ENCODE measurements around the gene ST7. TPM values are rescaled to one million over a fixed set of nuclear protein-coding genes. Genes with fewer than 3 reads are reported as not detected.

The ST7 gene
- total and polyA plus RNA-seq, 2 experiments from 2014 or later, result 31.2 to 38.5 TPM

DNA sequence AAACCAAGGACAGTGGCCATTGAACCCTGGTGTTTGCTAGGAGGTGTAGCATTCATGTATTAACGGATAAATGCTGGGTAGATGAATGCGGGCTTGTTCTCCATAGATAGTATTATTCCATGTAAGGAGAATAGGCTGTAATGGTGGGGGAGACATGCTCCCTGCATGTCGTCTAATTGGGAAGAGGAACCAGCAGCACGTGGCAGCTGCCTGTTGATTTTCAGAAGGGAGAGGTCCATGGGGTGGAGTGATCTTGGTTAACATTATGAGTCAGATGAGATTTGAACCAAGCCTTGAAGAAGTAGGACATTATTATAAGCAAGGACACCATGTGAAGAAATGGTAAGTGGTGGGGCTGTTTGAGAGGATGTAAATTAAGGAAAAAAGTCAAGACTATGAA, 257.1 kb downstream of the ST7 start:
- no peaks in the 10 kb centered on the region for H4K20me1 ChIP-seq (ENCODE audit: insufficient read depth, poor library complexity, severe bottlenecking)
- no peak overlapping the region for H3K27ac ChIP-seq
- DNase-seq (ENCODE audit: low spot score), result no peak
- no peaks in the 10 kb centered on the region for H3K27me3 ChIP-seq
- H3K79me2 ChIP-seq, result no peaks in the 10 kb centered on the region
- no peak overlapping the region for H3K4me2 ChIP-seq
- no peaks in the 10 kb centered on the region for H3K9me2 ChIP-seq (replicated peaks; ENCODE audit: insufficient read depth)
- H2AFZ ChIP-seq, result no peak overlapping the region
- no peak for TF ChIP-seq EZH2 (IDR thresholded peaks at IDR 0.05; ENCODE audit: borderline replicate concordance)
- TF ChIP-seq, protein P1, sequence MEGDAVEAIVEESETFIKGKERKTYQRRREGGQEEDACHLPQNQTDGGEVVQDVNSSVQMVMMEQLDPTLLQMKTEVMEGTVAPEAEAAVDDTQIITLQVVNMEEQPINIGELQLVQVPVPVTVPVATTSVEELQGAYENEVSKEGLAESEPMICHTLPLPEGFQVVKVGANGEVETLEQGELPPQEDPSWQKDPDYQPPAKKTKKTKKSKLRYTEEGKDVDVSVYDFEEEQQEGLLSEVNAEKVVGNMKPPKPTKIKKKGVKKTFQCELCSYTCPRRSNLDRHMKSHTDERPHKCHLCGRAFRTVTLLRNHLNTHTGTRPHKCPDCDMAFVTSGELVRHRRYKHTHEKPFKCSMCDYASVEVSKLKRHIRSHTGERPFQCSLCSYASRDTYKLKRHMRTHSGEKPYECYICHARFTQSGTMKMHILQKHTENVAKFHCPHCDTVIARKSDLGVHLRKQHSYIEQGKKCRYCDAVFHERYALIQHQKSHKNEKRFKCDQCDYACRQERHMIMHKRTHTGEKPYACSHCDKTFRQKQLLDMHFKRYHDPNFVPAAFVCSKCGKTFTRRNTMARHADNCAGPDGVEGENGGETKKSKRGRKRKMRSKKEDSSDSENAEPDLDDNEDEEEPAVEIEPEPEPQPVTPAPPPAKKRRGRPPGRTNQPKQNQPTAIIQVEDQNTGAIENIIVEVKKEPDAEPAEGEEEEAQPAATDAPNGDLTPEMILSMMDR (IDR thresholded peaks at IDR 0.05; ENCODE audit: poor library complexity), result no peak
- TF ChIP-seq EZH2phosphoT487 (IDR thresholded peaks at IDR 0.05; ENCODE audit: low read depth, severe bottlenecking, unreplicated experiment), result no peak
- H3K36me3 ChIP-seq (replicated peaks; ENCODE audit: insufficient read depth, low read depth), result no peaks in the 10 kb centered on the region
- 97% methylated on average over 4 of the region's 4 CpGs for WGBS (ENCODE audit: low lambda C conversion rate, missing lambda C conversion rate)
- H3K4me1 ChIP-seq (ENCODE audit: insufficient read depth), result no peaks in the 10 kb centered on the region
- no peak overlapping the region for H3K4me3 ChIP-seq
- no peaks in the 10 kb centered on the region for H3K9me3 ChIP-seq (ENCODE audit: low read depth)

DNA sequence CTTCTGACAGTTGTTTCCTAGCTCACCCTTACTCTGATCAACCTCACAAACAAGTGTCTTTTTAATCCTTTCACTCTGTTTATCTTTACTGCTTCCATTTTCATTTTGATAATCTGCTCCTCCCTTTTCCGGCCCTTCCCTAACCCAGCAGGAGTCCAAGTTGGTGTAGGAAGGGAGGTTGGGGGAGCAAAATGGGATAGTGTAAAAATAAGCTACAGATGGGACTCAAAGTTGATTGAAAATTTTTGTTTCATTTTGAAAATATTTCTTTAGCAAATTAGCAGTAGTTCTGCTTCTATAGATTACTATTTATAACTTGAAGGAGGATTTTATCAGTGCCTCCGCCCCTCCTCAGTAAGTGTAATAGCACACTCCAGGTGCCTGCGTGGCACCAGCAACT, 257.6 kb downstream of the ST7 start:
- H3K4me3 ChIP-seq, result no peak overlapping the region
- no peaks in the 10 kb centered on the region for H3K27me3 ChIP-seq
- DNase-seq (ENCODE audit: low spot score), result no peak
- no peaks in the 10 kb centered on the region for H3K36me3 ChIP-seq (replicated peaks; ENCODE audit: insufficient read depth, low read depth)
- H3K4me2 ChIP-seq, result no peak overlapping the region
- no peaks in the 10 kb centered on the region for H3K79me2 ChIP-seq
- no peaks in the 10 kb centered on the region for H3K9me2 ChIP-seq (replicated peaks; ENCODE audit: insufficient read depth)
- TF ChIP-seq EZH2 (IDR thresholded peaks at IDR 0.05; ENCODE audit: borderline replicate concordance) (no peak), EZH2phosphoT487 (IDR thresholded peaks at IDR 0.05; ENCODE audit: low read depth, severe bottlenecking, unreplicated experiment) (no peak)
- TF ChIP-seq, protein P1 (IDR thresholded peaks at IDR 0.05; ENCODE audit: poor library complexity), result no peak
- H2AFZ ChIP-seq, result no peak overlapping the region
- no peaks in the 10 kb centered on the region for H3K4me1 ChIP-seq (ENCODE audit: insufficient read depth)
- 96% methylated on average over 3 of the region's 3 CpGs for WGBS (ENCODE audit: low lambda C conversion rate, missing lambda C conversion rate)
- H4K20me1 ChIP-seq (ENCODE audit: insufficient read depth, poor library complexity, severe bottlenecking), result no peaks in the 10 kb centered on the region
- H3K27ac ChIP-seq, result no peak overlapping the region
- H3K9me3 ChIP-seq (ENCODE audit: low read depth), result no peaks in the 10 kb centered on the region

DNA sequence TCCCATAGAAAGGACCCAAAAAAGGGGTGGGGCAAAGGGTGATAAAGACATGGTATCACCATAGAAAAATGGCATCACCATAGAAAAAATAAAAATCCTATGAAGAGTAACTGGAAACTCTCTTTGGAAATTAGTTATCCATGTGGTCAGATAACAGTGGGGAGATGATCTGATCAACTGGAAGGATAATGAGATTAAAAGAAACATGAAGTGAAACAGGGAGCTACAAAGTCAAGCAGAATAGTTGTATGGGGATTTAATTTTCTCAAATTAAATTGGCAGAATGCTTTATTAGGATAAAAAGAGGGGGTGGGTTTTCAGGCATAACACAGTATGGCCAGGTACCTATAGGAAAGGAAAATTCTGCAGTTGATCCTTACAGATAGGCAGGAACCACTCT, 258.3 kb downstream of the ST7 start:
- Histone ChIP-seq H3K27ac (no peak overlapping the region), H3K9me3 (ENCODE audit: low read depth) (no peaks in the 10 kb centered on the region), H4K20me1 (ENCODE audit: insufficient read depth, poor library complexity, severe bottlenecking) (no peaks in the 10 kb centered on the region), H2AFZ (no peak overlapping the region), H3K4me1 (ENCODE audit: insufficient read depth) (peaks cover 3% of the 10 kb centered on the region), H3K4me2 (no peak overlapping the region), H3K79me2 (no peaks in the 10 kb centered on the region), H3K36me3 (replicated peaks; ENCODE audit: insufficient read depth, low read depth) (no peaks in the 10 kb centered on the region), H3K27me3 (no peaks in the 10 kb centered on the region), H3K9me2 (replicated peaks; ENCODE audit: insufficient read depth) (no peaks in the 10 kb centered on the region), H3K4me3 (no peak overlapping the region)
- TF ChIP-seq, protein P1 (IDR thresholded peaks at IDR 0.05; ENCODE audit: poor library complexity), result no peak
- TF ChIP-seq EZH2phosphoT487 (IDR thresholded peaks at IDR 0.05; ENCODE audit: low read depth, severe bottlenecking, unreplicated experiment) (no peak), EZH2 (IDR thresholded peaks at IDR 0.05; ENCODE audit: borderline replicate concordance) (no peak)
- no peak for DNase-seq (ENCODE audit: low spot score)

All from hepatocyte (in vitro differentiated cells).